ENCODE measurements around the gene RTKN.
"Not testable (repeated sequence)": the region's sequence is repeated elsewhere in the genome, so short reads cannot be mapped to it uniquely, and the experiment has no call there.

Gene RTKN

DNA sequence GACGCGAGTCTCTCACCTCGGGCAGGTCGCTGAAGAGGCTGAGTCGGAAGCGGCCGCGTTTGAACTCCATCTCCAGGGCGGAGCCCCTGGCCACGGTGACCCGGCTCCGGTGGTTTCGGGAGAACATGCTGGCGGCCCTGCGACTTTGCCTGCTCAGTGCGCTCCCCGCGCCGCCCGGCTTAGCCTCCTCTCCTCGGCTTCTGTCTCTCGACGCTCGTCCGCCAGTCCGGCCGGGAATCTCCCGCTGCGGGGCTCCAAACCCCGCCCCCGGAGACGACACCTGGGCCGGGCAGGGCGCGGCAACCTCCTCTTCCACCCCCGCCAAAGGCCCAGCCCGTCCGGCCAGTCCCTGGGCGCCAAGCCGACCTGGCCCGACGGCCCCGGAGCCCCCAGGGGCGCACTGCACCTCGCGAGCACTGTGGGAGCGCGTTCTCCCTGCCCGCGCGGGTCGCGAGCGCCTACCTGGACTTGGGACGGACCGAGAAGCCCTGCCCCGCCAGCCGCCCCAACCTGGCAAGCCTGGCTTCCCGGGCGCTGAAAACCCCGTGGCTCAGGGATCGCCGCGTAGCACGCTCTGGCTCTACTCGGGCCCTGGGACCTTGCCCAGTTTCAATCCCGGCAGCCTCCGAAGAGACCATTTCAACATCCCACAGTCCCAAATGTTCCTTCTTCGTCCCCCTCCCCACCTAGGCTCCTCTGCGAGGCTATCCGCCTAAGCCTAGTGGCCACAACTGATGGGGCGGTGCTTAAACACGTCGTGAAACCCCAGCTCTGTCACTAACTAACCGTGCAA lies at the start of gene RTKN:
RTKN (minus strand) TSS at position 248 of the 793 bp plus-strand sequence; CDS start at position 127, 121 bp downstream.
- DNase-seq, result peak; percentile 56 to 90

DNA sequence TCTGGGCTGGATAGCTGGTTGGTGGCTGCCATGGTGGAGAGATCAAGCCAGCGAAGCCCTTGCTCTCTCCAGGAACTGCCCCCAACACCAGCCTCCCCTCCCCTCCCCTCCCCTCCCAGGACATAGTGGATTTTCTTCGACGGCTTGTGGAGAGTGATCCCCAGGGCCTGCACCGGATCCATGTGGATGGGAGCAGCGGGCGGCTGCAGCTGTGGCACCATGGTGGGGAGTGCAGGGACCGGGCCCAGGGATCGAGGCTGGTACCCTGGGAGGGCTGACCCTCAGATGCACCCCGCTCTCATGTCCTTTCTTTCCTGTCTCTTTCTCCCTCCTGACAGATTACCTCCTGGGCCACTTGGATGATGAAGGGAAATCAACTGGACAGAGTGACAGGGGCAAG lies 48.2 kb upstream of the RTKN start:
- no peak for DNase-seq

DNA sequence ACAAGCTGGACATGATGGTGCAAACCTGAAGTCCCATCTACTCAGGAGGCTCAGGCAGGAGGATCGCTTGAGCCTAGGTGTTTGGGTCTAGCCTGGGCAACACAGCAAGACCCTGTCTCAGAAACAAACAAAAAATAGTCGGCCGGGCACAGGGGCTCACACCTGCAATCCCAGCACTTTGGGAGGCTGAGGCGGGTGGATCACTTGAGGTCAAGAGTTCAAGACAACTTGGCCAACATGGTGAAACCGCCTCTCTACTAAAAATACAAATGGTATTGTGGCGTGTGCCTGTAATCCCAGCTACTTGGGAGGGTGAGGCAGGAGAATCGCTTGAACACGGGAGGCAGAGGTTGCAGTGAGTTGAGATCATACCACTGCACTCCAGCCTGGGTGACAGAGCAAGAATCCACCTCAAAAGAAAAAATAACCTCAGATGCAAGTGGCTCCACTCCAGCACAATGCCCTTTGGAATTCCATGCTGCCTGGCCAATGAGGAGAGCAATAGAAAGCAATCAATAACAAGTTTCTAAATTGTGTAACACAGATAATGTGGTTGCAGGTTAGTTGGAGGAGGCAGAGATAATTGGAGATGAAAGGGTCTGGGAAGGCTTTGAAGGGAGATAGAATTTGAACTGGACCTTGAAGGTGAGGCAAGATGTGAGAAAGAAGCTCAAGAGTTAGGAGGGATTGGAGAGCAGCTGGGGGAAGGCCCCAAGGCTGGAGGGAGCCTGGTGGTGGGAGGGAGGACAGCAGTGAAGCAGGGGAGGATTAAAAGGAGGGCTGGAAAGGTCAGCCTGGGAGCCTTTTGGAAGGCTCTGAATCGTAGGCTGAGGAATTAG lies 47.1 kb upstream of the RTKN start:
- DNase-seq, result no peak

- DNase-seq, result no peak
These were observed 44.4 kb upstream of the RTKN start for GRCh38 chr2:74486141-74486540.

GRCh38 chr2:74483675-74484164 lies 42.0 kb upstream of the RTKN start:
- not testable (repeated sequence) for DNase-seq

DNA sequence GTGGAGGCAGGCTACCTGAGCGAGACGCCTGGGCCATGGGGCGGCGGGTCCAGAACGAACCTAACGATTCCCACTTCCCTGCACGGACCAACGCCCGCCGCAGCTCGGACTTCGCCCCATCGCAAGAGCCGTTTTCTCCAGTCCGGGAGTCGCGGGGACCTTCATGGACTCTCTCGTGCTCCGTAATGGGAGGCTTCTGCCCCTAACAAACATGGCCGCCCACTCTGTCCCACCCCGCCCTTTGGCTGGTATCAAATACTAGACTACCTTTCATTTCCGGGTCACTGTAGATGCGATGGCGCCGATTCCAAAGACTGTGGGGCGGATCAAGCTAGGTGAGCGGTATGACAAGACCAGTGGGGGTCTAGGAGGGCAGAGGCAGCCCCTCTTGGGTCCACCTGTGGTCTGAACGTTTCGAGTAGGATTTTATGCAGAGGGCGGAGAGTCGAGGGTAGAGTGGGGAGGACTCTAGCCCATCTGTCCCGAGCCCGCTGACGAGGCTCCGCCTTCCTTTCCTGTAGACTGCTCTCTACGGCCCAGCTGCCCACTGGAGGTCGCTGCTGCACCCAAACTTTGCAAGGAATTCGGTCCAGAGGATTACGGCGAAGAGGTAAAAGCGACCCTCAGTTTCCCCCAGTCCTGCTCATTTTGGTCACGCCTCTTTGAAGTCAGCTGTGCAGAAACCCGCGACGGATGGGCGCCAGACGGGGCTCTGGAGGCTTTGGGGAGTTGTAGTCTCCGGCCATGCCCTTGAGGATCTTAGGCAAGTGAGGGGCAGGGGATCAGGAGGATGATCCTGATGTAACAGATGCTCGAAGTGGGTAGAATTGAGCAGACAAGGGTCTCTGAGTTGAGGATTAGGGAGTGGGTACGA lies 41.3 kb upstream of the RTKN start, which contains the start of the genes CCDC142 and TTC31:
CCDC142 (minus strand) TSS at position 198 of the 874 bp plus-strand sequence; CDS start at position 37, 161 bp downstream.
TTC31 (plus strand) TSS at position 281 of the 874 bp plus-strand sequence; CDS start at position 296, 15 bp downstream.
- DNase-seq, result peak; percentile 95 to 96

DNA sequence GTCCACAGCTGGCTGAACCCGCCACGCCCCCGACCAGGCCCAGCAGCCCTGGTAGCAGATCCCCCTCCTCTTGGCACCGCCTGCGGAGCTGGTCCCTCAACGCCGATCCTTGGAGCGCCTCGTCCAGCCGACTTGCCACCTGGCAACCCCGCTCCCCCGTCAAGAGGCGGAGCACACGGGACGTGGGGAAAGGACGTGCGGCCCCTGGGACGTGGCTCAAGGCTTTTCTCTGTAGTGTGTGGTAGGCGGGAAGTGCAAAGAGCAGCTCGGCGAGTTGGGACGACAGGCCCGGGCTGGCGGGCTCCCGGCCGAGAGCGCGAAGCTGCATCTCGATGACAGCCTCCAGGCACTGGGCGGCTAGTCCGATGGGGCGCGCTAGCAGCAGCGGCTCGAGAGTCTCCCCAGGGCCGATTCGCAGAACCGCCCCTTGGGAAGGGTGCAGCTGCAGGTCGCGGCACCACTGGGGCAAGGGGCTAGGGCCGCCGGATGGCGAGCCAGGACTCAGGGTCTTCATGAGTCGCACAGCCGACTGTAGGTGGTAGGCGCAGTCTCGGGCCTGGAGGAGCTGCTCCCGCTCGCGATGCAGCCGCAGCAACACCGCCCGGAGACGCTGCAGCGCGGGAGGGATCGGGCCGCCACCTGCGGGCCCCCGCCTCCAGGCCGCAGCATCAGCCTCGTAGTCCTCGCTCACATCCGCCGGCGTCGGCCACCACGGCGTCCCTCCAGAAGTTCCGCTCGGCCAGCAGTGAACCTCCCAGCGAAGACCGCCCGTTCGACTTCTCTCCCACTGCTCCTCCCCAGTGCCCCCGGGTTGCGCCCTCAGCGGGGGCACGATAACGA lies 40.4 kb upstream of the RTKN start:
- peak in 1 of 2 experiments; percentile 77 for DNase-seq

DNA sequence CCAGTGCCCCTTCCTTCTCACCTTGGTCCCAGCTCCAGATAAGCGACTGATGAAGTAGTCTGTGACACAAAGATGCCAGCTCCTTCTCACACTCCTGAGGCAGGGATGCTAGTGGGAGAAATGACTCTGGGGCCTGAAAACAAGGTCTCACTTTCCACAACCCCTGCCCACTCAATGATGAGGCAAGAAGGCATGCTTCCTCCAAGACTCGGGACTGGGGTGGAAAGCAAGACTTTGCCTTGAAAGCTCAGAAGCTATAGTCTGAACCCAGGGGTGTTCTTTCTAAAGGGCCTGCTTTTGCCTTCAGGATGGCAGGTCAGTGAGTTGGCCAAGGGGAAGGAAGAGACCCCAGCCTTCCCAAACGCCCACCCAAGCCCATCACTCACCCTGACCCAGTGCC lies 39.7 kb upstream of the RTKN start:
- DNase-seq, result no peak

DNA sequence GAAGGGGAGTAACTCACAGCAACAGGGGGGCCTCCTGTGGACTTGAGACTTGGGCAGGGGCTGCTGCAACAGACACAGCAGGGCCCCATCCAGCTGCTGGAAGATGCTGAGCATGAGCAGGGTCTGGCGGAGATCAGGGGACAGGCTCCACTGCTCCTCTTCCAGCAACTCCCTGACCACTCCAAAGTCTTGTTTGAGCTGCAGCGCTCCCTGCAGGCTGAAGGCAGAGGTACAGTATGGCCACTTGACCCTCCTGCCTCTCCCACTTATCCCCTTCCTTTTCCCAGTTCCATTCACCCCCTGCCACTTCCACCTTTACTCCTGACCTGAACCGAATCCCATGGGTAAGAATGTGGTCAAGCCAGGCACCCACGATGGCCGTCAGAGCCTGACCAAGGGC lies 33.2 kb upstream of the RTKN start:
- DNase-seq, result peak in 1 of 2 experiments; percentile 9

- DNase-seq, result no peak
These were observed 32.7 kb upstream of the RTKN start for GRCh38 chr2:74474481-74474880.

- DNase-seq, result no peak
These were observed 31.2 kb upstream of the RTKN start for GRCh38 chr2:74472945-74473258.

- peak; percentile 87 to 95 for DNase-seq
These were observed 30.6 kb upstream of the RTKN start, which contains the start of gene MRPL53 for GRCh38 chr2:74472086-74472944. MRPL53 (minus strand) TSS chr2:74472680; CDS start chr2:74472660, 20 bp downstream.

GRCh38 chr2:74471332-74472065 lies 29.8 kb upstream of the RTKN start:
- no peak for DNase-seq

- DNase-seq, result not testable (repeated sequence)
These were observed 29.0 kb upstream of the RTKN start for GRCh38 chr2:74470742-74471141.

GRCh38 chr2:74464406-74464805 lies 22.7 kb upstream of the RTKN start:
- DNase-seq, result no peak

GRCh38 chr2:74462786-74463105 lies 21.0 kb upstream of the RTKN start:
- DNase-seq, result no peak

- no peak for DNase-seq
These were observed 20.5 kb upstream of the RTKN start for GRCh38 chr2:74462054-74462785.

GRCh38 chr2:74461187-74462053 lies 19.7 kb upstream of the RTKN start:
- DNase-seq, result peak in 1 of 2 experiments; percentile 22

All from NCI-H526 (cell line).